ENCODE measurements around the gene ZNF688. TPM values are rescaled to one million over a fixed set of nuclear protein-coding genes. Genes with fewer than 3 reads are reported as not detected.

ZNF688 gene
- total and polyA plus RNA-seq, 9 donors = 10.3 to 31.2 (median 15.4) TPM

- peak in 1 of 5 donors; percentile 41 for DNase-seq
- TF ChIP-seq, protein P1, sequence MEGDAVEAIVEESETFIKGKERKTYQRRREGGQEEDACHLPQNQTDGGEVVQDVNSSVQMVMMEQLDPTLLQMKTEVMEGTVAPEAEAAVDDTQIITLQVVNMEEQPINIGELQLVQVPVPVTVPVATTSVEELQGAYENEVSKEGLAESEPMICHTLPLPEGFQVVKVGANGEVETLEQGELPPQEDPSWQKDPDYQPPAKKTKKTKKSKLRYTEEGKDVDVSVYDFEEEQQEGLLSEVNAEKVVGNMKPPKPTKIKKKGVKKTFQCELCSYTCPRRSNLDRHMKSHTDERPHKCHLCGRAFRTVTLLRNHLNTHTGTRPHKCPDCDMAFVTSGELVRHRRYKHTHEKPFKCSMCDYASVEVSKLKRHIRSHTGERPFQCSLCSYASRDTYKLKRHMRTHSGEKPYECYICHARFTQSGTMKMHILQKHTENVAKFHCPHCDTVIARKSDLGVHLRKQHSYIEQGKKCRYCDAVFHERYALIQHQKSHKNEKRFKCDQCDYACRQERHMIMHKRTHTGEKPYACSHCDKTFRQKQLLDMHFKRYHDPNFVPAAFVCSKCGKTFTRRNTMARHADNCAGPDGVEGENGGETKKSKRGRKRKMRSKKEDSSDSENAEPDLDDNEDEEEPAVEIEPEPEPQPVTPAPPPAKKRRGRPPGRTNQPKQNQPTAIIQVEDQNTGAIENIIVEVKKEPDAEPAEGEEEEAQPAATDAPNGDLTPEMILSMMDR (IDR thresholded peaks at IDR 0.05) = no peak
- TF ChIP-seq EP300 (IDR thresholded peaks at IDR 0.05) (no peak), POLR2A (IDR thresholded peaks at IDR 0.05) (no peak)
- Histone ChIP-seq H3K36me3 (no peaks in the 10 kb centered on the region), H3K27ac (no peak overlapping the region), H3K27me3 (no peaks in the 10 kb centered on the region), H3K4me3 (no peak overlapping the region), H3K9me3 (no peaks in the 10 kb centered on the region), H3K4me1 (ENCODE audit: insufficient read depth) (peaks cover 5% of the 10 kb centered on the region)
- WGBS, 3 donors = 78 to 85% (median 84%) methylated on average over 7 of the region's 7 CpGs
- intact Hi-C loops (cut with DNase I) = loop anchor here in 2 of 4 donors (10.0 kb wide), 2 partner anchors 63 to 73 kb away; partner anchors contain the start of genes FBRS (in 1 of the 2) and PRR14 (in 1 of the 2)
Observed at GRCh38 chr16:30581457-30581856, 9.9 kb upstream of the ZNF688 start.

DNA sequence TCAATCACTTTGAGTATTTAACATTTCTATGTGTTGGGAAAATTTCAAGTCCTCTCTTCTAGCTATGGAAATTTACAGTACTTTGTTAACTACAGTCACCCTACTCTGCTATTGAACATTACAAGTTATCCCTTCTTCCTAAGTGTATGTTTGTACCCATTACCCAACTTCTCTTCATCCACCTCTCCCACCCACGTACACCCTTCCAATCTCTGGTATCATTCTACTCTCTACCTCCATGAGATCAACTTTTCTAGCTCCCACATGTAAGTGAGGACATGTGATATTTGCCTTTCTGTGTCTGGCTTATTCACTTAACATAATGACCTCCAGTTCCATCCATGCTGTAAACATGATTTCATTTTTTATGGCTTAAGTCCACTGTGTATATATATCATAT, 3.2 kb upstream of the ZNF688 start:
- Histone ChIP-seq H3K27ac (no peak overlapping the region), H3K36me3 (no peaks in the 10 kb centered on the region), H3K4me1 (ENCODE audit: insufficient read depth) (peaks cover 10% of the 10 kb centered on the region), H3K27me3 (no peaks in the 10 kb centered on the region), H3K4me3 (no peak overlapping the region), H3K9me3 (no peaks in the 10 kb centered on the region)
- 61 to 68% (median 66%) methylated on average over 1 of the region's 1 CpG for WGBS, 3 donors
- DNase-seq = no peak
- TF ChIP-seq, protein P1 (IDR thresholded peaks at IDR 0.05) = no peak
- TF ChIP-seq EP300 (IDR thresholded peaks at IDR 0.05) = no peak
- no peak for TF ChIP-seq POLR2A (IDR thresholded peaks at IDR 0.05)
- intact Hi-C loops (cut with DNase I) = loop anchor here in 1 of 4 donors (5.0 kb wide), 1 partner anchor 128 kb away; no protein-coding TSS in a partner anchor

- Histone ChIP-seq H3K9me3 (no peaks in the 10 kb centered on the region), H3K4me1 (ENCODE audit: insufficient read depth) (peaks cover 10% of the 10 kb centered on the region), H3K27ac (peak overlapping the region; percentile 90 to 98), H3K4me3 (peak overlapping the region; percentile 91), H3K36me3 (no peaks in the 10 kb centered on the region), H3K27me3 (no peaks in the 10 kb centered on the region)
- DNase-seq = peak; percentile 53 to 70 (median 69)
- intact Hi-C loops (cut with DNase I) = loop anchor here in 1 of 4 donors (5.0 kb wide), 1 partner anchor 131 kb away; no protein-coding TSS in a partner anchor
- TF ChIP-seq EP300 (IDR thresholded peaks at IDR 0.05) (no peak), POLR2A (IDR thresholded peaks at IDR 0.05) (no peak)
- TF ChIP-seq, protein P1 (IDR thresholded peaks at IDR 0.05) = no peak
- 7% methylated on average over 22 of the region's 22 CpGs for WGBS, 3 donors
Observed at GRCh38 chr16:30570636-30571444, 674 bp downstream of the ZNF688 start.

GRCh38 chr16:30569746-30570635, 1.5 kb downstream of the ZNF688 start:
- H3K27ac ChIP-seq = peak overlapping the region in 1 of 2 donors; percentile 98
- no peaks in the 10 kb centered on the region for H3K9me3 ChIP-seq
- H3K4me3 ChIP-seq = peak overlapping the region; percentile 91
- WGBS, 3 donors = 87 to 89% (median 89%) methylated on average over 41 to 44 of the region's 44 CpGs
- no peaks in the 10 kb centered on the region for H3K36me3 ChIP-seq
- intact Hi-C loops (cut with DNase I) = loop anchor here in 1 of 4 donors (5.0 kb wide), 1 partner anchor 132 kb away; no protein-coding TSS in a partner anchor
- TF ChIP-seq POLR2A (IDR thresholded peaks at IDR 0.05) (no peak), EP300 (IDR thresholded peaks at IDR 0.05) (no peak)
- TF ChIP-seq, protein P1 (IDR thresholded peaks at IDR 0.05) = no peak
- no peaks in the 10 kb centered on the region for H3K27me3 ChIP-seq
- H3K4me1 ChIP-seq (ENCODE audit: insufficient read depth) = peaks cover 10% of the 10 kb centered on the region
- DNase-seq = peak in 3 of 5 donors; percentile 32 to 47 (median 43)
